SHP77 (cell line): ENCODE results near the gene EDIL3.

Source experiments
- DNase-seq, 2 experiments: peaks; one replicate each; lab custom pipeline; 2025; lab: John Stamatoyannopoulos, UW

The EDIL3 gene

GRCh38 chr5:83957188-83957587, 427.5 kb downstream of the EDIL3 start:
- DNase-seq = peak in 1 of 2 experiments; percentile 0

GRCh38 chr5:83956386-83956785, 428.3 kb downstream of the EDIL3 start:
- DNase-seq = no peak

GRCh38 chr5:83955916-83956315, 428.8 kb downstream of the EDIL3 start:
- DNase-seq = no peak

- no peak for DNase-seq
These were observed 436.9 kb downstream of the EDIL3 start for GRCh38 chr5:83947763-83948162.

GRCh38 chr5:83946516-83946915, 438.2 kb downstream of the EDIL3 start:
- no peak for DNase-seq

GRCh38 chr5:83942155-83942554, 442.5 kb downstream of the EDIL3 start:
- DNase-seq = no peak

- DNase-seq = no peak
These were observed 446.8 kb downstream of the EDIL3 start for GRCh38 chr5:83937837-83938236.

- peak; percentile 13 to 17 for DNase-seq
These were observed 452.7 kb downstream of the EDIL3 start for GRCh38 chr5:83931969-83932368.

GRCh38 chr5:83927140-83927733, 457.4 kb downstream of the EDIL3 start:
- peak; percentile 18 to 25 for DNase-seq

- DNase-seq = no peak
These were observed 458.7 kb downstream of the EDIL3 start for GRCh38 chr5:83925955-83926337.

GRCh38 chr5:83925321-83925954, 459.2 kb downstream of the EDIL3 start:
- DNase-seq = no peak

GRCh38 chr5:83924891-83925290, 459.8 kb downstream of the EDIL3 start:
- no peak for DNase-seq

GRCh38 chr5:83924171-83924570, 460.5 kb downstream of the EDIL3 start:
- DNase-seq = no peak

- peak; percentile 15 to 20 for DNase-seq
These were observed 462.0 kb downstream of the EDIL3 start for GRCh38 chr5:83922699-83923098.

- no peak for DNase-seq
These were observed 462.9 kb downstream of the EDIL3 start for GRCh38 chr5:83921666-83922193.

- no peak for DNase-seq
These were observed 465.3 kb downstream of the EDIL3 start for GRCh38 chr5:83919071-83920041.

GRCh38 chr5:83917261-83917908, 467.3 kb downstream of the EDIL3 start:
- no peak for DNase-seq

- no peak for DNase-seq
These were observed 469.8 kb downstream of the EDIL3 start for GRCh38 chr5:83914662-83915418.

- no peak for DNase-seq
These were observed 470.5 kb downstream of the EDIL3 start for GRCh38 chr5:83914199-83914598.

GRCh38 chr5:83913593-83913992, 471.1 kb downstream of the EDIL3 start:
- no peak for DNase-seq

- peak; percentile 8 to 23 for DNase-seq
These were observed 473.2 kb downstream of the EDIL3 start for GRCh38 chr5:83911367-83911919.
